ENCODE data around the gene FBH1.
"Not testable (repeated sequence)": the region's sequence is repeated elsewhere in the genome, so short reads cannot be mapped to it uniquely, and the experiment has no call there.

Gene FBH1

GRCh38 chr10:5942474-5942873 is 52.4 kb downstream of the FBH1 start:
- DNase-seq (ENCODE audit: low spot score): no peak

- DNase-seq (ENCODE audit: low spot score): no peak
Measured at GRCh38 chr10:5943536-5943935, 53.5 kb downstream of the FBH1 start.

GRCh38 chr10:5944389-5945189 is 54.5 kb downstream of the FBH1 start:
- no peak for DNase-seq (ENCODE audit: low spot score)

GRCh38 chr10:5945190-5945509 is 55.1 kb downstream of the FBH1 start:
- DNase-seq (ENCODE audit: low spot score): no peak

- DNase-seq (ENCODE audit: low spot score): peak; percentile 74
Measured at GRCh38 chr10:5945561-5946418, 55.7 kb downstream of the FBH1 start.

- DNase-seq (ENCODE audit: low spot score): not testable (repeated sequence)
Measured at GRCh38 chr10:5946419-5946775, 56.4 kb downstream of the FBH1 start.

- no peak for DNase-seq (ENCODE audit: low spot score)
Measured at GRCh38 chr10:5946786-5947185, 56.7 kb downstream of the FBH1 start.

GRCh38 chr10:5947471-5948207 is 57.6 kb downstream of the FBH1 start:
- no peak for DNase-seq (ENCODE audit: low spot score)

- no peak for DNase-seq (ENCODE audit: low spot score)
Measured at GRCh38 chr10:5948208-5948585, 58.2 kb downstream of the FBH1 start.

- peak; percentile 72 for DNase-seq (ENCODE audit: low spot score)
Measured at GRCh38 chr10:5949009-5949759, 59.1 kb downstream of the FBH1 start.

GRCh38 chr10:5951167-5951711 is 61.2 kb downstream of the FBH1 start:
- peak; percentile 32 for DNase-seq (ENCODE audit: low spot score)

GRCh38 chr10:5951721-5952407 is 61.8 kb downstream of the FBH1 start:
- no peak for DNase-seq (ENCODE audit: low spot score)

GRCh38 chr10:5952731-5953385 is 62.8 kb downstream of the FBH1 start:
- no peak for DNase-seq (ENCODE audit: low spot score)

- DNase-seq (ENCODE audit: low spot score): no peak
Measured at GRCh38 chr10:5953676-5954075, 63.6 kb downstream of the FBH1 start.

GRCh38 chr10:5956146-5956936 is 66.3 kb downstream of the FBH1 start:
- DNase-seq (ENCODE audit: low spot score): no peak

GRCh38 chr10:5958077-5958476 is 68.0 kb downstream of the FBH1 start:
- no peak for DNase-seq (ENCODE audit: low spot score)

- no peak for DNase-seq (ENCODE audit: low spot score)
Measured at GRCh38 chr10:5958675-5959074, 68.6 kb downstream of the FBH1 start.

- DNase-seq (ENCODE audit: low spot score): peak; percentile 57
Measured at GRCh38 chr10:5959142-5959541, 69.1 kb downstream of the FBH1 start.

GRCh38 chr10:5959581-5960069 is 69.6 kb downstream of the FBH1 start:
- DNase-seq (ENCODE audit: low spot score): no peak

Data from hematopoietic multipotent progenitor cell treated with erythropoietin and hydrocortisone succinate and interleukin-3 and kit ligand, for 15 days (in vitro differentiated cells).